Testis (tissue), 2 donors: ENCODE measurements around the gene PEA15.

Experiments used
- CTCF ChIP-seq, 3 experiments: fragments of 450-650 bp in 2 of 3; fragments of 200-600 bp in 1 of 3; sonication (generic) in 1 of 3; IDR thresholded peaks; one replicate each; pipeline ENCODE4 v1.5.1; 2016 to 2019; ENCODE audit warnings: antibody characterized with exemption in 3 of 3, mild to moderate bottlenecking in 2 of 3, moderate library complexity in 1 of 3
- POLR2A ChIP-seq: fragments of 450-650 bp; IDR thresholded peaks from one replicate; pipeline ENCODE4 v1.6.1; 2017; ENCODE audit warnings: antibody characterized with exemption, mild to moderate bottlenecking, moderate library complexity

GRCh38 chr1:160258177-160258798 lies 53.1 kb downstream of the PEA15 start:
- no peak for TF ChIP-seq CTCF (IDR thresholded peaks at IDR 0.05)
- no peak for TF ChIP-seq POLR2A
